ENCODE results near the gene PLIN5. TPM values are rescaled to one million over a fixed set of nuclear protein-coding genes. Genes with fewer than 3 reads are reported as not detected.

PLIN5 gene, protein sequence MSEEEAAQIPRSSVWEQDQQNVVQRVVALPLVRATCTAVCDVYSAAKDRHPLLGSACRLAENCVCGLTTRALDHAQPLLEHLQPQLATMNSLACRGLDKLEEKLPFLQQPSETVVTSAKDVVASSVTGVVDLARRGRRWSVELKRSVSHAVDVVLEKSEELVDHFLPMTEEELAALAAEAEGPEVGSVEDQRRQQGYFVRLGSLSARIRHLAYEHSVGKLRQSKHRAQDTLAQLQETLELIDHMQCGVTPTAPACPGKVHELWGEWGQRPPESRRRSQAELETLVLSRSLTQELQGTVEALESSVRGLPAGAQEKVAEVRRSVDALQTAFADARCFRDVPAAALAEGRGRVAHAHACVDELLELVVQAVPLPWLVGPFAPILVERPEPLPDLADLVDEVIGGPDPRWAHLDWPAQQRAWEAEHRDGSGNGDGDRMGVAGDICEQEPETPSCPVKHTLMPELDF
- 0.39 and 0.79 TPM in 2 replicates for total RNA-seq (2013; cell fraction: nucleolus; rRNA removed)
- total RNA-seq (2014; rRNA removed) (not detected in 2 replicates), total RNA-seq (2014; rRNA removed; fragmentation: Illumina TruSeq; extraction: Trizol) (not detected in 2 replicates), total RNA-seq (2021) (0.11 and 0.15 TPM in 2 replicates), polyA plus RNA-seq (2011; rRNA removed) (0.20 and 0.33 TPM in 2 replicates), polyA plus RNA-seq (2014; fragmentation: Illumina TruSeq; extraction: Trizol) (not detected in 2 replicates), polyA plus RNA-seq (2014; fragmentation: Nextera tagmentation; extraction: Ambion mirVana) (not detected), polyA plus RNA-seq (2014; rRNA removed) (not detected in 2 replicates), polyA plus RNA-seq (2016; fragmentation: Nextera tagmentation; extraction: Ambion mirVana) (not detected), polyA minus RNA-seq (2011; rRNA and poly(A)+ RNA removed) (0.36 TPM in 1 of 2 replicates, not detected in the other), Bru-seq, nascent RNA (percentile 18 among the genes with signal in this experiment), BruChase-seq, experiment 1, labeled RNA remaining after a 6-hour chase (percentile 21 among the genes with signal in this experiment), BruChase-seq, experiment 2, labeled RNA remaining after a 2-hour chase (percentile 26 among the genes with signal in this experiment)
- polyA plus RNA-seq (2011; ENCODE audit: low read depth) = not detected
- 0.21 and 0.28 TPM in 2 replicates for polyA plus RNA-seq (2011; cell fraction: cytosol; rRNA removed)
- 0.58 and 0.69 TPM in 2 replicates for polyA plus RNA-seq (2011; cell fraction: nucleus; rRNA removed)
- polyA plus RNA-seq (2012) = 0.14 and 0.26 TPM in 2 replicates
- polyA minus RNA-seq (2011; cell fraction: cytosol; rRNA and poly(A)+ RNA removed) = not detected in 2 replicates
- polyA minus RNA-seq (2011; cell fraction: nucleus; rRNA and poly(A)+ RNA removed) = 0.36 TPM in 1 of 2 replicates, not detected in the other
- long read RNA-seq, experiment 1 = 0 reads
- long read RNA-seq, experiment 2 = 0 reads

DNA sequence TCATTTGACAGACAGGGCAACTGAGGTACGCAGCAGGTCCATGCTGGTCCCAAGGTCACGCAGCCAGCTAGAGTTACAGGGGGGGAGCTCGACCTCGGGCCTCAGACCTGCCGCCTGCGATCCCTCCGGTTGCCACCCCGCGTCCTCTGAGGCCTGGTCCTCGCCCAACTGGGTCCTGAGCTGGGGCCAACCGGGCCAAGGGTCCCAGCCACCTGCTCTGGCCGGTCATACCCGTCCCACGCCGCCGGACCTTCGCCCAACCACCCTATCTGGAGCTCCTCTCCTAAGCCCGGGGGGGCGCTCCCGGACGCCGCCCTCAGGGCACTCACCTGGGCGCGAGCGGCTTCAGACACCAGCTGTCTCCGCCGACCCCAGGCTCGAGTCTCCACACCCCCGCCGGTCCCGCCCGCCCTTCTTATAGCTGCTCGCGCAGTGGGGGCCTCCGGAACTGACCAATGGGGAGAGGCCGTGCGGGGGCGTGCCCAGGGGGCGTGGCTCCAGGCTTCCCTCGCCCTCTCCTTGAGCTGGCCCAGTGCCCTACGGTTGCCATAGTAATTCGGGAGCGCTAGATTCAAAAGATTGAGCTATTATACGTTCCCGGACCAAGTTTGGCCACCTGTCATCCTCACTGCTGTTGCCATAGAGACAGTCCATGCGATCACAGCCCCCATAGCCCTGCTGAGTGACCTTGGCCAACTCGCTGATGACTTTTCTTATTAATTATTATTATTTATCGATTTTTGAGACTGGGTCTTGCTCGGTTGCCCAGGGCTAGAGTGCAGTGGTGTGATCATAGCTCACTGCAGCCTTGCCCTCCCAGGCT lies at the start of gene PLIN5:
Gene PLIN5, minus strand, starts transcription at position 389 of the 823 bp plus-strand sequence. CDS start 1,150 bp downstream, outside the sequence.
- Histone ChIP-seq H3K4me1 (ENCODE audit: control insufficient read depth, insufficient read depth, low read length) (peaks cover 12% of the 10 kb centered on the region), H3K4me2 (ENCODE audit: control insufficient read depth, insufficient read depth) (0 out of 2 replicates have a peak within 1 kb of the TSS, but pooled peaks have one; percentile 8), H3K9ac (ENCODE audit: control insufficient read depth, insufficient read depth, low read length) (no peak within 1 kb of the TSS), H3K4me3 (no peak within 1 kb of the TSS), H3K79me2 (ENCODE audit: control insufficient read depth, insufficient read depth, low read length) (no peaks in the 10 kb centered on the region), H3K9me3 (replicated peaks; ENCODE audit: control insufficient read depth, insufficient read depth, low read length) (no peaks in the 10 kb centered on the region; the same call in 2 of the 3 replicates), H3K27ac (ENCODE audit: control insufficient read depth, insufficient read depth) (no peak within 1 kb of the TSS), H4K20me1 (ENCODE audit: control insufficient read depth, insufficient read depth) (no peaks in the 10 kb centered on the region), H3K36me3 (ENCODE audit: control insufficient read depth in 2 of 2, insufficient read depth in 2 of 2, low read length in 1 of 2) (no peaks in the 10 kb centered on the region), H3K27me3 (replicated peaks in 1 of 2; ENCODE audit: control insufficient read depth in 2 of 2, insufficient read depth in 2 of 2, low read length in 1 of 2) (no peaks in the 10 kb centered on the region; a peak in 1 of 4 replicates), H2AFZ (ENCODE audit: control insufficient read depth, low read depth, low read length) (no peak within 1 kb of the TSS)
- no TSS peak for BruUV-seq (replicated peaks)
- DNase-seq (ENCODE audit: low read depth, low spot score) (peak; percentile 3), FAIRE-seq (no peak), ATAC-seq (peak; percentile 81)
- in situ Hi-C loops (cut with MboI) (no loop called here), intact Hi-C loops (cut with micrococcal nuclease; ENCODE audit: unreplicated experiment) (no loop called here)
- CTCF ChIA-PET = interaction anchor here (0.9 to 2.2 kb wide), 5 partner anchors 9 to 101 kb away, joined by 4 to 23 read pairs (median 7); no protein-coding TSS in a partner anchor
- SMC1A ChIA-PET (ENCODE audit: uncharacterized antibody, unreplicated experiment) = interaction anchor here (0.5 kb wide), 1 partner anchor 9 kb away, joined by 3 read pairs; no protein-coding TSS in a partner anchor
- RAD21 ChIA-PET (ENCODE audit: unreplicated experiment) = interaction anchor here (0.5 to 1.2 kb wide), 4 partner anchors 9 to 189 kb away, joined by 3 read pairs; no protein-coding TSS in a partner anchor
- POLR2A ChIA-PET = interaction anchor here (0.5 kb wide), 1 partner anchor 867 kb away, joined by 6 read pairs; no protein-coding TSS in a partner anchor
- WGBS (ENCODE audit: insufficient coverage, insufficient replicate concordance, low lambda C conversion rate, missing lambda C conversion rate) = 39% methylated on average over 43 of the region's 49 CpGs
- TF ChIP-seq BMI1 (IDR thresholded peaks at IDR 0.05; ENCODE audit: borderline replicate concordance) = peak; percentile 37; the same call in 1 of the 2 replicates
- no peak for TF ChIP-seq JUND (IDR thresholded peaks at IDR 0.05; ENCODE audit: low read depth, low read length)
- TF ChIP-seq, protein P1, sequence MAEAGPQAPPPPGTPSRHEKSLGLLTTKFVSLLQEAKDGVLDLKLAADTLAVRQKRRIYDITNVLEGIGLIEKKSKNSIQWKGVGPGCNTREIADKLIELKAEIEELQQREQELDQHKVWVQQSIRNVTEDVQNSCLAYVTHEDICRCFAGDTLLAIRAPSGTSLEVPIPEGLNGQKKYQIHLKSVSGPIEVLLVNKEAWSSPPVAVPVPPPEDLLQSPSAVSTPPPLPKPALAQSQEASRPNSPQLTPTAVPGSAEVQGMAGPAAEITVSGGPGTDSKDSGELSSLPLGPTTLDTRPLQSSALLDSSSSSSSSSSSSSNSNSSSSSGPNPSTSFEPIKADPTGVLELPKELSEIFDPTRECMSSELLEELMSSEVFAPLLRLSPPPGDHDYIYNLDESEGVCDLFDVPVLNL (IDR thresholded peaks at IDR 0.05; ENCODE audit: low read depth, low read length) = peak; percentile 79
- no peak for TF ChIP-seq CHD4 (IDR thresholded peaks at IDR 0.05)
- no peak for TF ChIP-seq RELB (IDR thresholded peaks at IDR 0.05; ENCODE audit: low read depth)
- no peak for TF ChIP-seq ZNF622 (IDR thresholded peaks at IDR 0.05)
- no peak for TF ChIP-seq STAT1 (conservative IDR thresholded peaks at IDR 0.05)
- peak in 1 of 2 experiments; percentile 51; a peak in 1 of 3 replicates for TF ChIP-seq EGR1 (IDR thresholded peaks at IDR 0.05; ENCODE audit: borderline replicate concordance in 1 of 2, low read depth in 2 of 2, low read length in 2 of 2)
- peak; percentile 44; the same call in 1 of the 2 replicates for TF ChIP-seq NFYB (IDR thresholded peaks at IDR 0.05; ENCODE audit: insufficient read depth, low read depth, low read length)
- no peak for TF ChIP-seq POLR2AphosphoS2 (IDR thresholded peaks at IDR 0.05; ENCODE audit: low read depth, low read length)
- TF ChIP-seq BHLHE40 (IDR thresholded peaks at IDR 0.05; ENCODE audit: borderline replicate concordance in 1 of 2, low read depth in 2 of 2, low read length in 1 of 2) = no peak
